Esophagus muscularis mucosa (tissue), 4 donors: ENCODE measurements around the gene ABCB8. TPM values are rescaled to one million over a fixed set of nuclear protein-coding genes. Genes with fewer than 3 reads are reported as not detected.

Experiments
- DNase-seq: peaks from one replicate; pipeline ENCODE4 v3.0.0-alpha.2; 2017; ENCODE audit errors: extremely low spot score
- H3K27ac ChIP-seq, 4 donors: fragments of 200-600 bp; sonication (generic); replicated peaks in 1 of 4; 1 replicate in 3 of 4; 2 replicates in 1 of 4; pipeline ENCODE4 v1.5.1; 2016 to 2019; ENCODE audit warnings: mild to moderate bottlenecking in 1 of 4
- H3K27me3 ChIP-seq, 4 donors: fragments of 200-600 bp; sonication (generic); one replicate each; pipeline versions ENCODE4 v1.5.1 to v1.6.0; 2016 to 2019
- H3K36me3 ChIP-seq, 4 donors: fragments of 200-600 bp; sonication (generic); one replicate each; pipeline ENCODE4 v1.5.1; 2016 to 2019
- H3K4me1 ChIP-seq, 4 donors: fragments of 200-600 bp; sonication (generic); one replicate each; pipeline ENCODE4 v1.5.1; 2016 to 2019
- H3K4me3 ChIP-seq, 4 donors: fragments of 200-600 bp; sonication (generic); 1 replicate in 2 of 4; 2 replicates in 2 of 4; pipeline ENCODE4 v1.5.1; 2016 to 2019; ENCODE audit warnings: mild to moderate bottlenecking in 4 of 4, moderate library complexity in 1 of 4
- H3K9me3 ChIP-seq, 4 donors: fragments of 200-600 bp; sonication (generic); 1 replicate in 3 of 4; 2 replicates in 1 of 4; pipeline ENCODE4 v1.5.1; 2016 to 2019
- CTCF ChIP-seq, 3 experiments: fragments of 200-600 bp in 2 of 3; fragments of 450-650 bp in 1 of 3; sonication (generic) in 2 of 3; IDR thresholded peaks; one replicate each; pipeline ENCODE4 v1.5.1; 2017 to 2019; ENCODE audit warnings: antibody characterized with exemption in 3 of 3, mild to moderate bottlenecking in 2 of 3, moderate library complexity in 1 of 3
- EP300 ChIP-seq: sonication (generic); formaldehyde crosslinking; IDR thresholded peaks from one replicate; pipeline ENCODE4 v1.6.1; 2017; ENCODE audit warnings: antibody characterized with exemption
- POLR2A ChIP-seq: fragments of 450-650 bp; IDR thresholded peaks from one replicate; pipeline ENCODE4 v1.6.1; 2017; ENCODE audit warnings: antibody characterized with exemption, moderate library complexity, mild to moderate bottlenecking, low read depth
- POLR2AphosphoS5 ChIP-seq, 2 donors: sonication (generic); formaldehyde crosslinking; IDR thresholded peaks; one replicate each; pipeline ENCODE4 v1.6.1; 2017; ENCODE audit warnings: antibody characterized with exemption in 2 of 2
- WGBS: methylation state at CpG from one replicate; pipeline ENCODE4 v1.1.5; 2018; 5-methylcytosine and 5-hydroxymethylcytosine counted together
- intact Hi-C: fragments of 100-400 bp; cut with DNase I; formaldehyde crosslinking; loops from one replicate; pipeline ENCODE4 v1.15.1; 2023
- total RNA-seq, 4 donors: library from RNA; depleted of rRNA; stranded (reverse); fragments of >200 nt; gene quantifications; one replicate each; pipeline versions ENCODE4 v1.1.0 to v1.2.1, GENCODE V29; 2016

The ABCB8 gene
- total RNA-seq, 4 donors from 2014 or later: 13.1 to 25.3 (median 19.9) TPM

GRCh38 chr7:150982351-150982750 lies 45.9 kb upstream of the ABCB8 start:
- DNase-seq: no peak
- Histone ChIP-seq H3K4me3 (no peak overlapping the region), H3K9me3 (no peaks in the 10 kb centered on the region), H3K4me1 (peaks cover 19 to 38% (median 37%) of the 10 kb centered on the region in 4 donors), H3K36me3 (no peaks in the 10 kb centered on the region), H3K27me3 (peaks cover 0 to 15% (median 2%) of the 10 kb centered on the region in 4 donors), H3K27ac (no peak overlapping the region)
- TF ChIP-seq CTCF (IDR thresholded peaks at IDR 0.05): no peak
- TF ChIP-seq EP300: no peak
- TF ChIP-seq POLR2AphosphoS5 (IDR thresholded peaks at IDR 0.05): no peak
- no peak for TF ChIP-seq POLR2A
- 44% methylated on average over 3 of the region's 3 CpGs for WGBS
- intact Hi-C loops: loop anchor here (10.0 kb wide), 1 partner anchor 208 kb away; no protein-coding TSS in a partner anchor

- peaks cover 0 to 10% (median 1%) of the 10 kb centered on the region in 4 donors for H3K27me3 ChIP-seq
- peaks cover 19 to 37% (median 35%) of the 10 kb centered on the region in 4 donors for H3K4me1 ChIP-seq
- H3K4me3 ChIP-seq: no peak overlapping the region
- 0% methylated on average over 2 of the region's 2 CpGs for WGBS
- TF ChIP-seq POLR2A: no peak
- TF ChIP-seq EP300: no peak
- no peak for TF ChIP-seq CTCF (IDR thresholded peaks at IDR 0.05)
- TF ChIP-seq POLR2AphosphoS5 (IDR thresholded peaks at IDR 0.05): no peak
- DNase-seq: no peak
- intact Hi-C loops: loop anchor here (10.0 kb wide), 1 partner anchor 209 kb away; no protein-coding TSS in a partner anchor
- H3K27ac ChIP-seq: no peak overlapping the region
- H3K36me3 ChIP-seq: no peaks in the 10 kb centered on the region
- no peaks in the 10 kb centered on the region for H3K9me3 ChIP-seq
Observed at GRCh38 chr7:150983893-150984368, 44.3 kb upstream of the ABCB8 start.

- Histone ChIP-seq H3K4me1 (peaks cover 25 to 34% (median 31%) of the 10 kb centered on the region in 4 donors), H3K9me3 (peaks cover 0 to 10% (median 3%) of the 10 kb centered on the region in 4 donors), H3K27ac (no peak overlapping the region), H3K36me3 (no peaks in the 10 kb centered on the region), H3K27me3 (peaks cover 0 to 5% (median 0%) of the 10 kb centered on the region in 4 donors), H3K4me3 (no peak overlapping the region)
- DNase-seq: no peak
- TF ChIP-seq CTCF (IDR thresholded peaks at IDR 0.05): peak; percentile 60 to 83 (median 62)
- no peak for TF ChIP-seq EP300
- TF ChIP-seq POLR2AphosphoS5 (IDR thresholded peaks at IDR 0.05): peak in 1 of 2 donors; percentile 16
- TF ChIP-seq POLR2A: no peak
- WGBS: 14% methylated on average over 7 of the region's 16 CpGs
- intact Hi-C loops: loop anchor here (2.0 to 10.0 kb wide), 2 partner anchors 23 to 211 kb away; no protein-coding TSS in a partner anchor
Observed at GRCh38 chr7:150986099-150986512, 42.1 kb upstream of the ABCB8 start.

GRCh38 chr7:150986556-150986955 lies 41.7 kb upstream of the ABCB8 start:
- intact Hi-C loops: loop anchor here (2.0 to 10.0 kb wide), 2 partner anchors 24 to 212 kb away; no protein-coding TSS in a partner anchor
- H3K27ac ChIP-seq: no peak overlapping the region
- 81% methylated on average over 4 of the region's 5 CpGs for WGBS

More at GRCh38 chr7:150986556-150986955, 41.7 kb upstream of the ABCB8 start:
- Histone ChIP-seq H3K4me3 (no peak overlapping the region), H3K9me3 (peaks cover 0 to 10% (median 3%) of the 10 kb centered on the region in 4 donors), H3K36me3 (no peaks in the 10 kb centered on the region), H3K27me3 (peaks cover 0 to 5% (median 0%) of the 10 kb centered on the region in 4 donors), H3K4me1 (peaks cover 25 to 34% (median 31%) of the 10 kb centered on the region in 4 donors)
- TF ChIP-seq CTCF (IDR thresholded peaks at IDR 0.05) (no peak), POLR2A (no peak), EP300 (no peak), POLR2AphosphoS5 (IDR thresholded peaks at IDR 0.05) (no peak)
- no peak for DNase-seq
